Choroid plexus epithelial cell (primary cell): ENCODE measurements around the gene NUP93.

ENCODE experiments used
- DNase-seq: peaks from one replicate; pipeline ENCODE4 v3.0.0-alpha.2; 2010; ENCODE audit warnings: low read depth
- H3K4me3 ChIP-seq: 2 replicates; pipeline ENCODE4 v1.5.1; 2011; ENCODE audit warnings: low read depth, mild to moderate bottlenecking, control low read depth, low read length, moderate library complexity
- CTCF ChIP-seq: conservative IDR thresholded peaks from 2 replicates; pipeline ENCODE4 v1.5.1; 2011; ENCODE audit warnings: low read depth, mild to moderate bottlenecking, control low read depth, inconsistent platforms, low read length, moderate library complexity

NUP93 gene

GRCh38 chr16:56765949-56766348, 36.0 kb downstream of the NUP93 start:
- DNase-seq: no peak
- TF ChIP-seq CTCF: no peak

GRCh38 chr16:56767024-56767423, 37.1 kb downstream of the NUP93 start:
- TF ChIP-seq CTCF: no peak
- DNase-seq: no peak

More at GRCh38 chr16:56765949-56766348, 36.0 kb downstream of the NUP93 start:
- H3K4me3 ChIP-seq: no peak overlapping the region

GRCh38 chr16:56769677-56770076, 39.7 kb downstream of the NUP93 start:
- no peak for DNase-seq

More at GRCh38 chr16:56767024-56767423, 37.1 kb downstream of the NUP93 start:
- no peak overlapping the region for H3K4me3 ChIP-seq

GRCh38 chr16:56771558-56772279, 41.8 kb downstream of the NUP93 start:
- H3K4me3 ChIP-seq: no peak overlapping the region
- no peak for TF ChIP-seq CTCF
- peak; percentile 26 for DNase-seq

More at GRCh38 chr16:56769677-56770076, 39.7 kb downstream of the NUP93 start:
- H3K4me3 ChIP-seq: no peak overlapping the region
- TF ChIP-seq CTCF: no peak

- no peak overlapping the region for H3K4me3 ChIP-seq
- DNase-seq: no peak
- TF ChIP-seq CTCF: no peak
Observed at GRCh38 chr16:56773532-56773931, 43.6 kb downstream of the NUP93 start.

- DNase-seq: no peak
- no peak for TF ChIP-seq CTCF
- H3K4me3 ChIP-seq: no peak overlapping the region
Observed at GRCh38 chr16:56774016-56774680, 44.2 kb downstream of the NUP93 start.
